HEK293T (cell line): ENCODE results near the gene KRT74.

Source experiments
- ARNT ChIP-seq: fragments of 450-650 bp; IDR thresholded peaks from 2 replicates; pipeline ENCODE4 v1.6.1; 2017; ENCODE audit warnings: mild to moderate bottlenecking
- BHLHE40 ChIP-seq: fragments of 450-650 bp; IDR thresholded peaks from 2 replicates; pipeline ENCODE4 v1.6.1; 2016; ENCODE audit warnings: mild to moderate bottlenecking, moderate library complexity, borderline replicate concordance
- CTBP1 ChIP-seq: fragments of 450-650 bp; IDR thresholded peaks from 2 replicates; pipeline ENCODE4 v1.6.1; 2016; ENCODE audit warnings: borderline replicate concordance
- ELF4 ChIP-seq: fragments of 450-650 bp; IDR thresholded peaks from 2 replicates; pipeline ENCODE4 v1.6.1; 2017; ENCODE audit warnings: antibody characterized with exemption
- FOXA1 ChIP-seq: fragments of 450-650 bp; IDR thresholded peaks from 2 replicates; pipeline ENCODE4 v1.6.1; 2016; ENCODE audit warnings: mild to moderate bottlenecking
- FOXK2 ChIP-seq: fragments of 450-650 bp; IDR thresholded peaks from 2 replicates; pipeline ENCODE4 v1.6.1; 2016; ENCODE audit warnings: mild to moderate bottlenecking
- FOXM1 ChIP-seq: fragments of 450-650 bp; IDR thresholded peaks from 2 replicates; pipeline ENCODE4 v1.6.1; 2017; ENCODE audit warnings: mild to moderate bottlenecking, borderline replicate concordance
- L3MBTL2 ChIP-seq: fragments of 450-650 bp; conservative IDR thresholded peaks from 2 replicates; pipeline ENCODE4 v1.6.1; 2016; ENCODE audit warnings: mild to moderate bottlenecking
- NFRKB ChIP-seq: fragments of 450-650 bp; IDR thresholded peaks from 2 replicates; pipeline ENCODE4 v1.6.1; 2016; ENCODE audit warnings: mild to moderate bottlenecking, moderate library complexity
- SP1 ChIP-seq: fragments of 450-650 bp; IDR thresholded peaks from 2 replicates; pipeline ENCODE4 v1.6.1; 2017
- SUZ12 ChIP-seq: fragments of 450-650 bp; IDR thresholded peaks from 2 replicates; pipeline ENCODE4 v1.6.1; 2016; ENCODE audit warnings: mild to moderate bottlenecking
- TARDBP ChIP-seq: fragments of 450-650 bp; IDR thresholded peaks from 2 replicates; pipeline ENCODE4 v1.6.1; 2016
- ZNF384 ChIP-seq: fragments of 450-650 bp; IDR thresholded peaks from 2 replicates; pipeline ENCODE4 v1.6.1; 2016
- TF ChIP-seq, protein P1 (sequence below): fragments of 450-650 bp; IDR thresholded peaks from 2 replicates; pipeline ENCODE4 v1.6.1; 2016

DNA sequence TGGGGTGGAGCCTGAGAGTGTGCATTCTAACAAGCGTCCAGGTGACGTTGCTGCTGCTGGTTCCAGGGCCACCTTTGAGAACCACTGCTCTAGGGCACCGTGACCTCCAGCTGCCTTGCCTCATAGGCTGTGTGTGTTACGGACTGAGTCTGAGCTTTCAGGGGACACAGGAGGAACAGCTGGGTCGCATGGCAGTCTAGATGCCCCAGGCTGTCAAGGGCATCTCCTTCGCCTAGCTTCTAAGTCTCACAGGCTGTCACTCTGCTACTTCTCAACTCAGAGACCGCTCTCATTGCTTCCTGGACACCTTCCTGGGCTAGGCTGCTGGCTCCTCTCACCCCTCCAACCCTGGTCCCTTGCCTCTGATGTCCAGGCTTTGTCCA is 43.8 kb upstream of the KRT74 start:
- TF ChIP-seq TARDBP = no peak
- TF ChIP-seq ARNT = no peak
- TF ChIP-seq NFRKB = no peak
- TF ChIP-seq SUZ12 = no peak
- TF ChIP-seq, protein P1, sequence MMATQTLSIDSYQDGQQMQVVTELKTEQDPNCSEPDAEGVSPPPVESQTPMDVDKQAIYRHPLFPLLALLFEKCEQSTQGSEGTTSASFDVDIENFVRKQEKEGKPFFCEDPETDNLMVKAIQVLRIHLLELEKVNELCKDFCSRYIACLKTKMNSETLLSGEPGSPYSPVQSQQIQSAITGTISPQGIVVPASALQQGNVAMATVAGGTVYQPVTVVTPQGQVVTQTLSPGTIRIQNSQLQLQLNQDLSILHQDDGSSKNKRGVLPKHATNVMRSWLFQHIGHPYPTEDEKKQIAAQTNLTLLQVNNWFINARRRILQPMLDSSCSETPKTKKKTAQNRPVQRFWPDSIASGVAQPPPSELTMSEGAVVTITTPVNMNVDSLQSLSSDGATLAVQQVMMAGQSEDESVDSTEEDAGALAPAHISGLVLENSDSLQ = no peak
- TF ChIP-seq ELF4 = no peak
- TF ChIP-seq L3MBTL2 = no peak
- no peak for TF ChIP-seq ZNF384
- TF ChIP-seq FOXM1 = no peak
- TF ChIP-seq CTBP1 = no peak
- no peak for TF ChIP-seq FOXA1
- TF ChIP-seq BHLHE40 = no peak
- no peak for TF ChIP-seq FOXK2
- no peak for TF ChIP-seq SP1
